HG03066 (cell line): Measurements from ENCODE around the gene PNRC1.
"Not testable (repeated sequence)": the region's sequence is repeated elsewhere in the genome, so short reads cannot be mapped to it uniquely, and the experiment has no call there.

Experiments
- ATAC-seq: cut with Tn5 transposase; IDR thresholded peaks from one replicate; pipeline ENCODE4 v1.9.1; 2021; ENCODE audit warnings: low read depth; ENCODE audit not compliant: unreplicated experiment

Gene PNRC1

DNA sequence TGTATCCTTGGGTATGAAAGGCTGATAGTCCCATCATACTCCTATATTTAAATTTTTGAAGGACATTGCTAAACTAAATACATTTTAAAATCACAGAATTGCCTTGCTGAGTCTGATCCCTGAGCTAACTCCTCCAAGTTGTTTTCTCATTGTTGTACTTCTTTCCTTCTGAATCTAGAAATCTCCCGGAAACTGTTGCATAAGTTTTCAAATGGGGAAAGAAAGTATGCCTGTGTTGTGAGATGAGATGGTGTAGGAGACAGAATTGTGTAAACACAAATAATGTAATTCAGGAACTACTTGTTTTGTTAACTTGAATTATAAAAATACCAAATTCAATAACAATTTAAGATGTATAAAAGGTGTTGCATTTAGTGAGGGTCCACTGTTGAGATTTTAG is 7.3 kb downstream of the PNRC1 start:
- ATAC-seq: no peak

GRCh38 chr6:89098461-89098860 is 17.9 kb downstream of the PNRC1 start:
- ATAC-seq: no peak

DNA sequence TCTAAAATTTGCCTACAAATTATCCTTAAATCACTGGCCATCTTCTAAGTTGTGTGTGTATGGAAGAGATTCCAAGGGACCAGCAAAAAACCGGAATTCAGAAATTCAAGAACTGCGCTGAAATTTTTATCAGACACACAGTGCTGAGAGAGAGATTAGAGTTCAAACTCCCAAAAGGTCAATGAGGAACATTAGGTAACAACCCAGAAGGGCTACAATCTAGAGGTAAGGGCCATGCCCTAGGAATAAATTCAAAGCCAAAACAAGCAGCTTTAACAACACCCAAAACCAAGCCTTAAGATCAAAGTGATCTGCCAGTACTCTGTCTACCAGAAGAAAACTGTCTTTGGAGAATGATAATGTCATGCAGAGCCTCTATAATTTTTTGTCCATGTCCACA is 19.6 kb downstream of the PNRC1 start:
- ATAC-seq: no peak

GRCh38 chr6:89110284-89110683 is 29.7 kb downstream of the PNRC1 start:
- ATAC-seq: no peak

DNA sequence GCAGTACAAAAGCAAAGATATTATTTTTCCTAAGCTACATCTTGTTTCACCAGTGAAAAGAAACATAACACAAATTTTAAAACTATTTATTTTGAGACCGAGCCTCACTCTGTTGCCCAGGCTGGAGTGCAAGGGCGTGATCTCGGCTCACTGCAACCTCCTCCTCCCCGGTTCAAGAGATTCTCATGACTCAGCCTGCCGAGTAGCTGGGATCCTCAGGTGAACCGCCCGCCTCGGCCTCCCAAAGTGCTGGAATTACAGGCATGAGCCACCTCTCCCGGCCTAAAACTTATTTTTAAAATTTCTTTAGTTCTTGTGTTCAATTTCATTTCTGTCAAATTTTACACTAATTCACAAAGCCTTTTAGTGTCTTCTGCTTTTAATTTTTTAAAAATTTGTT is 31.4 kb downstream of the PNRC1 start:
- no peak for ATAC-seq

DNA sequence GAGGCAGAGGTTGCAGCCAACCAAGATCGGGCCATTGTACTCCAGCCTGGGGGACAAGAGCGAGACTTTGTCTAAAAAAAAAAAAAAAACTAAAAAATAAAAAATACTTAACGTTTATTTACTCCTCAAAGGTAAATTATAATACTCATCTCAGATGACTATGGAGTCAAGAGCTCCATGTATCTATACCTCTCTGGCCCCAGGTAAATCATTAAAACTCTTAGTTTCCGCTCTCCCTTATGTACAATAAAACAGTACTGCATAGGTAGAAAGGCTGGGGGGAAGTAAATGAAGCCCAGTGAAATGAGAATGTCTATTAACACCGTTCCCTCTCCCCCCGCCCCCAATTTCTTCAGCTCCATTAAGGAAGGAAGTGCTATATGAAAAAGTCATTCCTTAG is 36.2 kb downstream of the PNRC1 start:
- no peak for ATAC-seq

DNA sequence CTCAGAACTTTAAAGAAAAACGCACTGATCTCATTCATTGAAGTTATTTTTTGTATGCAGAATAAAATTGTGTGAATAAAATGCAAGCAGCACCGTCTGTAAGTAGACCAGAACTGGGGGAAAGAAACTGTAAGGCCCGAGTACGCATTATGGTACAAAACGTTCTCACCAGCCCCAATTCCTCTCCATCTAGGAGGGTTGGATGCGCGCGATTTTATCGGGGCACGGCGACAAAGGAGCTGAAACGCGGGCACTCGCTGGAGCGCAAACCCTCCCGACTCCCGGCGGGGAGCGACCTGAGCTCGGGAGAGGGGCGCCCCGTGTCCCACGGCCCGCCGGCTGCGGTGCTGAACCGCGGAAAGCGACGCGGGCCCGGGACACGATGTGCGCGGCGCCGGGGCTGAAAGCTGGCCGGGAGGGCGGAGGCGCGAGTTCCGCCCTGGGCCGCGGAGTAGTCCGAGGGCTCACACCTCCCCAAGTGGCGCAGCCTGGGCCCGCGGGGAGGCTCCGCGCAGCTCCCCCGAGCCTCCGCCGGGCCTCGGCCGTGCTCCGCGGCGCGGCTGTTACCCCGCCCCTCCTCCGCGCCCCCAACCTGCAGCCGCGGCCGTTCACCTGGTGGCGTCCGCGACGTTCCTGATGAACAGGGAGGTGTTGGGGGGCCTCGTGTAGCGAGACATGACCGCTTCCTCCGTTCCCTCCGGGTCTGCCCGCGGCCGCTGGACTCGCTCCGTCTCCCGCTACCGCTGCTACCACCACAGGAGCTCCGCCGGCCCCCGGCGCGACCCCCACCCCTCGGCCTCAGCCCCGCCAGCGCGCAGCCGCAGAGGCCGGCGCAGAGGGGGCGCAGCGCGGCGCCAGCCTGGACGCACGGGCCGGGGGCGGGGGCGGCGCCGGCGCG is 36.9 kb downstream of the PNRC1 start, which contains the start of gene SRSF12:
Gene SRSF12, minus strand, starts transcription at position 861 of the 898 bp plus-strand sequence. Its CDS starts 184 bp downstream, at position 677.
- peak; percentile 72 for ATAC-seq

- no peak for ATAC-seq
Measured at GRCh38 chr6:89118931-89119330, 38.4 kb downstream of the PNRC1 start.

- ATAC-seq: no peak
Measured at GRCh38 chr6:89120371-89120770, 39.8 kb downstream of the PNRC1 start.

GRCh38 chr6:89121934-89122333 is 41.4 kb downstream of the PNRC1 start:
- no peak for ATAC-seq

- no peak for ATAC-seq
Measured at GRCh38 chr6:89122625-89123024, 42.1 kb downstream of the PNRC1 start.

DNA sequence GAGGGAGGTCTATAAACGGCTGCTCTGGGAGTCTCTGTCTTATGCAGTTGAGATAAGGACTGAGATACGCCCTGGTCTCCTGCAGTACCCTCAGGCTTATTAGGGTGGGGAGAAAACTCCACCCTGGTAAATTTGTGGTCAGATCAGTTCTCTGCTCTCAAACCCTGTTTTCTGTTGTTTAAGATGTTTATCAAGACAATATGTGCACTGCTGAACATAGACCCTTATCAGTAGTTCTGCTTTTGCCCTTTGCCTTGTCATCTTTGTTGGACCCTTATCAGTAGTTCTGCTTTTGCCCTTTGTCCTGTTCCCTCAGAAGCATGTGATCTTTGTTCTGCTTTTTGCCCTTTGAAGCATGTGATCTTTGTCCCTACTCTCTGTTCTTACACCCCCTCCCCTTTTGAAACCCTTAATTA is 47.7 kb downstream of the PNRC1 start:
- ATAC-seq: not testable (repeated sequence)

- no peak for ATAC-seq
Measured at GRCh38 chr6:89131599-89131998, 51.0 kb downstream of the PNRC1 start.

DNA sequence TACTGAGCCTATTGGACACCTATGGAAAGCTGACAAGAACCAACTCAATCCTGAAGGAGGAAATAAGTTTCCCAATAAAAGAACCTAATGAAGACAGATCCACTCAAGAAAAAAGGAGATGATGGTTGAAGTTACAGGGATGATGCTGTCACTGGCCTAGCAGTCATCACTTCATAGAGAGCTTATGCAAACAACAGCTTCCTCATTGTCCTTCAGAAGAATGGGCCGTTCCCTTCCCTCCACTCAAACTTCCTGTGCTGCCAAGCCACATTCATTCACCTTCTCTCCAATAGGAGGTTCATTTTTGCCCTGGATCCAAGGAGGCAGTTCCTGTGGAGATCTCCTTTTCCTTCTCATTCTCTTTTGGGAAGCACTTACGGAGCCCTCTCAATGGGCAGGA is 51.5 kb downstream of the PNRC1 start:
- ATAC-seq: no peak

GRCh38 chr6:89133981-89134380 is 53.4 kb downstream of the PNRC1 start:
- no peak for ATAC-seq

DNA sequence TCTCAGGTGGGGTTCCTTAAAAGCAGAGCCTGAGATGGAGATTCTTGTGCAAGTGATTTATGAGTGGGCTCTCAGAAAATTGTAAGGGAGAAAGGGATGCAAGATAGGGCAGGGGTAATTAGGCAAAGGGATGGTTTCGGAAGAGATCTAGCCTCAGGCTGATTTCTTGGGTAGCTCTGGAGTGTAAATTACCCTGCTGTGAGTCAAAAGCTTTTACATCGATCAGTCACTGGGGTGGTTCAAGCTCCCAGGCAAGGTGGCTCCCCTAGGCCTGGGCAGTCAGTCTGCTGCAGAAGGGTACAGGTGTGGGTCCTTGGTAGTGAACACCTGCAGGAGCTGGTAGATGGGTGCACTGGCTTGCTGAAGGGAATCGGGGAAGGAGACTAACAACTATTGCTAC is 54.2 kb downstream of the PNRC1 start:
- no peak for ATAC-seq
